HCT116 (cell line): Measurements from ENCODE around the gene ANHX. TPM values are rescaled to one million over a fixed set of nuclear protein-coding genes. Genes with fewer than 3 reads are reported as not detected.

Experiments
- ATAC-seq: fragments of 200-7000 bp; cut with Tn5 transposase; 2 replicates; pipeline ENCODE4 v1.9.1; 2020; ENCODE audit warnings: mild to moderate bottlenecking, moderate library complexity
- BruUV-seq: library from RNA; stranded (reverse); fragments of 400-500 nt; replicated peaks from 2 replicates; lab custom pipeline; 2021; lab: Mats Ljungman, UMichigan
- CTCF ChIA-PET: fragments of 300-600 bp; sonication (Branson Sonifier 250); formaldehyde crosslinking; loops from one replicate; lab custom pipeline; 2021; ENCODE audit warnings: antibody characterized with exemption; lab: Charles Lee
- POLR2A ChIA-PET: fragments of 300-600, 350-600 bp; sonication (Branson Sonifier 250); formaldehyde crosslinking; loops from one replicate; lab custom pipeline; 2021; ENCODE audit warnings: antibody characterized with exemption; lab: Charles Lee
- RAD21 ChIA-PET, 2 experiments: fragments of 300-600 bp; sonication (Branson Sonifier 250); formaldehyde crosslinking; loops; one replicate each; lab custom pipeline; 2023; ENCODE audit warnings: low total read pairs in 2 of 2; ENCODE audit not compliant: uncharacterized antibody in 2 of 2, unreplicated experiment in 2 of 2, low non-redundant PET in 1 of 2; lab: Charles Lee
- DNase-seq: peaks from one replicate; pipeline ENCODE4 v3.0.0-alpha.2; 2010; ENCODE audit warnings: low read depth, low spot score
- H2AFZ ChIP-seq: fragments of 200-600 bp; shearing (Covaris generic), sonication (generic); 2 replicates; pipeline ENCODE4 v1.6.1; 2017; ENCODE audit warnings: low read depth, mixed run types, mixed read lengths, antibody characterized with exemption, low read length; ENCODE audit not compliant: poor library complexity, severe bottlenecking
- H3K27ac ChIP-seq: 2 replicates; pipeline ENCODE4 v1.5.1; 2012; ENCODE audit warnings: low read depth, low read length
- H3K27me3 ChIP-seq: fragments of 200-600 bp; sonication (generic); 2 replicates; pipeline ENCODE4 v1.6.1; 2016; ENCODE audit warnings: mixed run types, low read length, mixed read lengths; ENCODE audit not compliant: insufficient read depth
- H3K36me3 ChIP-seq, 2 experiments: fragments of 200-500 bp in 1 of 2; fragments of 200-600 bp in 1 of 2; sonication (Bioruptor generic) in 1 of 2; sonication (generic) in 1 of 2; 2 replicates each; pipeline versions ENCODE4 v1.5.1 to v1.6.1; 2014 to 2016; ENCODE audit warnings: low read length in 2 of 2, inconsistent platforms in 1 of 2, mixed read lengths in 1 of 2, mixed run types in 1 of 2; ENCODE audit not compliant: insufficient read depth in 2 of 2, control insufficient read depth in 1 of 2
- H3K4me1 ChIP-seq, 2 experiments: fragments of 200-600 bp in 1 of 2; sonication (generic) in 1 of 2; 2 replicates each; pipeline versions ENCODE4 v1.5.1 to v1.6.1; 2012 to 2017; ENCODE audit warnings: low read length in 2 of 2, inconsistent platforms in 1 of 2, mild to moderate bottlenecking in 1 of 2, mixed read lengths in 1 of 2, mixed run types in 1 of 2, moderate library complexity in 1 of 2; ENCODE audit not compliant: insufficient read depth in 2 of 2, control insufficient read depth in 1 of 2
- H3K4me2 ChIP-seq: fragments of 200-600 bp; sonication (generic); 2 replicates; pipeline ENCODE4 v1.6.1; 2017; ENCODE audit warnings: mixed run types, low read length, mixed read lengths
- H3K4me3 ChIP-seq, 2 experiments: fragments of 200-600 bp in 1 of 2; sonication (generic) in 1 of 2; replicated peaks in 1 of 2; 2 replicates each; pipeline ENCODE4 v1.5.1; 2011 to 2016; ENCODE audit warnings: low read length in 2 of 2, control low read depth in 1 of 2, low read depth in 1 of 2, mild to moderate bottlenecking in 1 of 2, mixed read lengths in 1 of 2, mixed run types in 1 of 2
- H3K79me2 ChIP-seq: fragments of 200-600 bp; sonication (generic); 2 replicates; pipeline ENCODE4 v1.6.1; 2017; ENCODE audit warnings: mild to moderate bottlenecking, mixed run types, low read length, moderate library complexity, mixed read lengths; ENCODE audit not compliant: insufficient read depth
- H3K9ac ChIP-seq: fragments of 200-600 bp; sonication (generic); 2 replicates; pipeline ENCODE4 v1.6.1; 2016; ENCODE audit warnings: low read length, mixed read lengths
- H3K9me2 ChIP-seq: fragments of 200-600 bp; sonication (generic), shearing (Covaris generic); 2 replicates; pipeline ENCODE4 v1.6.1; 2017; ENCODE audit warnings: mixed run types, mild to moderate bottlenecking, moderate library complexity; ENCODE audit not compliant: insufficient read depth
- H3K9me3 ChIP-seq, 2 experiments: fragments of 200-500 bp in 1 of 2; fragments of 200-600 bp in 1 of 2; sonication (Bioruptor generic) in 1 of 2; sonication (generic) in 1 of 2; 2 replicates each; pipeline ENCODE4 v1.6.1; 2014 to 2017; ENCODE audit warnings: low read length in 2 of 2, mixed read lengths in 2 of 2, inconsistent platforms in 1 of 2, low read depth in 1 of 2, mild to moderate bottlenecking in 1 of 2, mixed run types in 1 of 2, moderate library complexity in 1 of 2; ENCODE audit not compliant: control insufficient read depth in 1 of 2, insufficient read depth in 1 of 2
- H4K20me1 ChIP-seq: fragments of 200-600 bp; sonication (generic), shearing (Covaris generic); 2 replicates; pipeline ENCODE4 v1.6.1; 2017; ENCODE audit warnings: mixed run types, mild to moderate bottlenecking, moderate library complexity; ENCODE audit not compliant: insufficient read depth
- CBX3 ChIP-seq: IDR thresholded peaks from 2 replicates; pipeline ENCODE4 v1.6.1; 2012; ENCODE audit warnings: low read depth
- EZH2 ChIP-seq: fragments of 200-600 bp; sonication (generic); IDR thresholded peaks from 2 replicates; pipeline ENCODE4 v1.6.1; 2017; ENCODE audit warnings: antibody characterized with exemption, mixed run types
- EZH2phosphoT487 ChIP-seq: fragments of 200-600 bp; IDR thresholded peaks from 2 replicates; pipeline ENCODE4 v1.6.1; 2018; ENCODE audit warnings: antibody characterized with exemption, borderline replicate concordance
- FOSL1 ChIP-seq: IDR thresholded peaks from 2 replicates; pipeline ENCODE4 v1.6.1; 2012; ENCODE audit warnings: low read depth
- POLR2A ChIP-seq: IDR thresholded peaks from 2 replicates; pipeline ENCODE4 v1.7.0; 2011; ENCODE audit warnings: borderline replicate concordance; ENCODE audit not compliant: insufficient read depth, insufficient read length; ENCODE audit errors: extremely low read depth
- POLR2AphosphoS5 ChIP-seq: IDR thresholded peaks from 2 replicates; pipeline ENCODE4 v1.6.1; 2011; ENCODE audit warnings: mild to moderate bottlenecking, low read depth, low read length, moderate library complexity
- SIN3A ChIP-seq: IDR thresholded peaks from 2 replicates; pipeline ENCODE4 v1.6.1; 2012; ENCODE audit warnings: low read depth
- SP1 ChIP-seq: IDR thresholded peaks from 2 replicates; pipeline ENCODE4 v1.6.1; 2012; ENCODE audit warnings: low read depth
- TCF7L2 ChIP-seq: IDR thresholded peaks from 2 replicates; pipeline ENCODE4 v1.7.0; 2011; ENCODE audit warnings: borderline replicate concordance, inconsistent platforms; ENCODE audit not compliant: insufficient read depth, insufficient read length; ENCODE audit errors: extremely low read depth
- YY1 ChIP-seq: IDR thresholded peaks from 2 replicates; pipeline ENCODE4 v1.6.1; 2011; ENCODE audit warnings: low read length, low read depth, moderate library complexity, mild to moderate bottlenecking; ENCODE audit not compliant: insufficient replicate concordance; ENCODE audit errors: extremely low read depth
- intact Hi-C: fragments of 100-400 bp; cut with micrococcal nuclease; formaldehyde crosslinking; loops from 2 replicates; pipeline ENCODE4 v1.10.0; 2022
- total RNA-seq: library from RNA; stranded (reverse); gene quantifications from one replicate; pipeline ENCODE4 v1.2.1, GENCODE V29; 2021; ENCODE audit not compliant: unreplicated experiment
- TF ChIP-seq, protein P1 (sequence below), 3 experiments: fragments of 200-600 bp in 1 of 3; sonication (generic) in 1 of 3; IDR thresholded peaks in 2 of 3; conservative IDR thresholded peaks in 1 of 3; 2 replicates each; pipeline ENCODE4 v1.5.1; 2012 to 2017; ENCODE audit warnings: low read depth in 2 of 3, low read length in 2 of 3, antibody characterized with exemption in 1 of 3, borderline replicate concordance in 1 of 3, control low read depth in 1 of 3, mild to moderate bottlenecking in 1 of 3, mixed read lengths in 1 of 3, mixed run types in 1 of 3, moderate library complexity in 1 of 3; ENCODE audit not compliant: insufficient read depth in 1 of 3
- TF ChIP-seq, protein P2 (sequence below): IDR thresholded peaks from 2 replicates; pipeline ENCODE4 v1.6.1; 2012
- TF ChIP-seq, protein P3 (sequence below): IDR thresholded peaks from 2 replicates; pipeline ENCODE4 v1.6.1; 2012

Gene ANHX
- total RNA-seq, 1 experiment from 2014 or later, result not detected

DNA sequence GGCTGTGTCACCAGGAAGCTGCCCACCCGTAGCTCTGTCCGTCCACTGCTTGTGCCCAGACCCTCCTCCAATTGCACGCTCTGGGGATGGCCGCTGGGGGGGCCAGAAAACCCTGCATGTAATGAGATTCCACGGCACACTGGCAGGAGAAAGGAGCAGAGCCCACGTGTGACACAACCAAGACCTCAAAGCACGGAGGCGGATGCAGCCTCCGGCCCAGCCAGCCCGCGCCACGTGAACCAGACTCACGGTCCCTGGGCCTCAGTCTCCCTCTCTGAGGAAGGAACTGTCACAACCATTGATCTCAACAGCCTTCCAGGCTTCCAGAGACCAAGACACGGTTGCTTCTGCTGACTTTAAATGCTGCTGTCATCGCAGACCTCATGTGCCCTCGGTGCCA lies 14.4 kb downstream of the ANHX start:
- Histone ChIP-seq H3K27me3 (no peaks in the 10 kb centered on the region), H3K4me2 (no peak overlapping the region), H3K79me2 (no peaks in the 10 kb centered on the region), H3K9me2 (no peaks in the 10 kb centered on the region), H3K9ac (no peak overlapping the region)
- no peak for DNase-seq
- TF ChIP-seq SP1 (no peak), POLR2A (no peak), YY1 (no peak), EZH2 (no peak), FOSL1 (no peak), EZH2phosphoT487 (no peak), TCF7L2 (no peak), SIN3A (no peak), POLR2AphosphoS5 (no peak), CBX3 (no peak)
- TF ChIP-seq, protein P1, sequence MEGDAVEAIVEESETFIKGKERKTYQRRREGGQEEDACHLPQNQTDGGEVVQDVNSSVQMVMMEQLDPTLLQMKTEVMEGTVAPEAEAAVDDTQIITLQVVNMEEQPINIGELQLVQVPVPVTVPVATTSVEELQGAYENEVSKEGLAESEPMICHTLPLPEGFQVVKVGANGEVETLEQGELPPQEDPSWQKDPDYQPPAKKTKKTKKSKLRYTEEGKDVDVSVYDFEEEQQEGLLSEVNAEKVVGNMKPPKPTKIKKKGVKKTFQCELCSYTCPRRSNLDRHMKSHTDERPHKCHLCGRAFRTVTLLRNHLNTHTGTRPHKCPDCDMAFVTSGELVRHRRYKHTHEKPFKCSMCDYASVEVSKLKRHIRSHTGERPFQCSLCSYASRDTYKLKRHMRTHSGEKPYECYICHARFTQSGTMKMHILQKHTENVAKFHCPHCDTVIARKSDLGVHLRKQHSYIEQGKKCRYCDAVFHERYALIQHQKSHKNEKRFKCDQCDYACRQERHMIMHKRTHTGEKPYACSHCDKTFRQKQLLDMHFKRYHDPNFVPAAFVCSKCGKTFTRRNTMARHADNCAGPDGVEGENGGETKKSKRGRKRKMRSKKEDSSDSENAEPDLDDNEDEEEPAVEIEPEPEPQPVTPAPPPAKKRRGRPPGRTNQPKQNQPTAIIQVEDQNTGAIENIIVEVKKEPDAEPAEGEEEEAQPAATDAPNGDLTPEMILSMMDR (IDR thresholded peaks at IDR 0.05 in 2 of 3, conservative IDR thresholded peaks at IDR 0.05 in 1 of 3; ENCODE audit: borderline replicate concordance in 1 of 3, insufficient read depth in 1 of 3, low read depth in 2 of 3, low read length in 2 of 3), result no peak
- TF ChIP-seq, protein P2, sequence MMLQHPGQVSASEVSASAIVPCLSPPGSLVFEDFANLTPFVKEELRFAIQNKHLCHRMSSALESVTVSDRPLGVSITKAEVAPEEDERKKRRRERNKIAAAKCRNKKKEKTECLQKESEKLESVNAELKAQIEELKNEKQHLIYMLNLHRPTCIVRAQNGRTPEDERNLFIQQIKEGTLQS, result no peak
- TF ChIP-seq, protein P3, sequence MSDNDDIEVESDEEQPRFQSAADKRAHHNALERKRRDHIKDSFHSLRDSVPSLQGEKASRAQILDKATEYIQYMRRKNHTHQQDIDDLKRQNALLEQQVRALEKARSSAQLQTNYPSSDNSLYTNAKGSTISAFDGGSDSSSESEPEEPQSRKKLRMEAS, result no peak
- TF ChIP-seq, all 23 proteins: peak for 0
- POLR2A ChIA-PET, result no interaction called here
- intact Hi-C loops, result no loop called here
- no peaks in the 10 kb centered on the region for H3K36me3 ChIP-seq
- no TSS peak for BruUV-seq
- H2AFZ ChIP-seq, result no peak overlapping the region
- H3K27ac ChIP-seq, result no peak overlapping the region
- CTCF ChIA-PET, result no interaction called here
- ATAC-seq, result no peak
- H3K4me3 ChIP-seq, result no peak overlapping the region
- H4K20me1 ChIP-seq, result no peaks in the 10 kb centered on the region
- H3K4me1 ChIP-seq, result no peaks in the 10 kb centered on the region
- RAD21 ChIA-PET, result no interaction called here
- H3K9me3 ChIP-seq, result peaks cover 3% of the 10 kb centered on the region in 2 experiments; a peak in 2 of 4 replicates
